HG03469 (cell line): ENCODE measurements around the gene CCDC194.

Experiments
- ATAC-seq: cut with Tn5 transposase; IDR thresholded peaks from one replicate; pipeline ENCODE4 v1.9.1; 2021; ENCODE audit warnings: mild to moderate bottlenecking, moderate library complexity, moderate number of reproducible peaks; ENCODE audit not compliant: unreplicated experiment

The CCDC194 gene

DNA sequence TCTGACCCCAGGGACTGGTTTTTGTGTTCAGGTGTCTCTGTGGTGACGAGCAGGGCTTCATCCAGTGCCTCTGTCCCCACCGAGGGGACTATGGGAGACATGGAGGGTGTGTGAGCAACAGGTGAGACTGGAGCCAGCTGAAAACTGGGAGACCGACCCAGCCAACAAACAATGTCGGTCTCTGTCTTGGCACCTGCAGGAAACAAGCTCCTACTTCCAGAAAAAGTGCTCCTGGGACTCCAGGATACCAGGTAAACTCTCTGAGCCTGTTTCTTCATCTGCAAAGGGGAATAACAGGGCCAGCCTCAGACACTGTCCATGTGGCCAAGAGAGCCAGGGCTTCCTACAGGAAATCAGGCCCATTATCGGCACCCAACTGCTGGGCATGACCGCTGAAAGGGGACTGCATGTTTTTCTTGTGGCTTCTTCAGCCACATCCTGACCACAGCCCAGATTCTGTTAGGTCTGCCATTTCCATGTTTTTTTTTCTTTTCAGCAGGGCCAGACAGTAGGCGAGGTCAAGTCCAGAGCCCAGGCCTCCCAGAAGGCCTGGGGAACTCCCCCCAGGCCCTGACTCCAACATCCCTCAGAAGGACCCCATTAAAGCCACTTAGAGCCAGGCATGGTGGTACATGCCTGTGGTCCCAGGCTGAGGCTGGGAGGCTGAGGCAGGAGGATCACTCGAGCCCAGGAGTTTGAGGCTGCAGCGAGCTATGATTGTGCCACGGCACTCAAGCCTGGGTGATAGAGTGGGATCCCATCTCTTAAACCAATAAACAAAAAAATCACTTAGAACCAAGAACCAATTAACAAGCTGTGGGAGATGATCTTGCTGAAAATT lies 12.3 kb upstream of the CCDC194 start:
- ATAC-seq: peak; percentile 18

DNA sequence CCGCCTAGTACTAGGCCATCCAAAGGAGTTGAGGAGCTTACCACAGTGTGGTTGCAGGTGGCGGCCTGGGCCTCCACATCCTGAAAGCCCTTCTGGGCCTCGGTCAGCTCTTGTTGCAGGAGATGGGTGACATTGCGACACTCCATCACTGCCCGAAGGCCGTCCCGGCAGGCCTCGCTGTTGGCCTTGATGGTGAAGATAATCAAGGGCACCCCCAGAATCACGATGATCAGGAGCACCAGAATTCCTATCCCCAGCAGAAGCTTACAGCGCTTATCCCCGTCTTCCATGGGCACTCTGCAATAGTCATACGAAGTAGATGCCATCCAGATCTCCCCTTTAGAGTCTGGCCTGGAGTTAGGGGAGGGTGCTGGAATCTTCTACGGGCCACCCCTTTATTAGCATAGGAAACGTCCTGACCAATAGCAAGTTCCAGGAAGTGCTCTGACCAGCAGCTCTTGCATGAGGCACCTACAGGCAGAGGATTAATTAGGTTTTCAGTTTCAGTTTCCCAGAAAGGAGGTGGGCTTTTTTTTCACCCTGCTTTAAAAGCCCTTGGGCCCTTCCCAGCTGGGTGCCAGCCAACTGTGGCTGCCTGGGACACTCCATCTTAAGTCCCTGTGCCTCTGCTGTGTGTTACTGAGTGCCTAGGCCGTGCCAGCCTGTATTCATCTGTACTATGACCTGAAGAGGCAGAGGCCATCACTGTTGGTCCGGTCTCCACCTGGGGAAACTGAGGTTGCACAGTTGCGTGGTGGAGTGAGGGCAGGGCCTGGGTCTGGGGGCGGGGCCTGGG lies 11.5 kb upstream of the CCDC194 start, which contains the start of gene BST2:
Gene BST2, minus strand, starts transcription at position 381 of the 796 bp plus-strand sequence. Its CDS starts 55 bp downstream, at position 326.
- ATAC-seq: peak; percentile 67

DNA sequence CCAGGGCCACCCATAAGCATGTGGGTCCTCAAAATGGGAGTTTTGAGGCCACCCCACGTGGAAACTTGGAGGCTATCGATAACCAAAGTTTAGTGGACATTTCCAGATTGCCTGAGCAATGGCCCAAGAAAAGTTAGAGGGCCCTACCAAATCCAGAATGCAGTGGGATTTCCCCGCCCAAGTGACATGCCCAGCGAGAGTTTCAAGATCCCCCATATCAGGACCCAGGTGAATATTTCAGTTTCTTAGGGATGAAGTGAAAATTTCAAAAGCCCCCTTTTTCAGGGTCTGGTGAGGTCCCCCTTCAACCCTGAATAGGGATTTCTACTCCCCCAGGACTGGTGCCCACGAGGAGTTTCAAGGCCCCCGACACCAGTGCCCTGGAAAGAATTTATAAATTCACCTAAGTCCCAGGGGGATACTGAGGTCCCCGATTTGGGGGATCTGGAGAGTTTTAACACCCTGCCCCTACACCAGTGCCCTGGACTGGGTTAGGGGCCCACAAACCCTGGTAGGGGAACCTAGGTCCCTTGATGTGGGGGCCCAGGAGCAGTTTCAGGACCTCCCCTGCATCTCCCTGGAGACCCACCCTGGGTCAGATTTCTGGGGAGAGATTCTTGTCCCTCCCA lies 10.7 kb upstream of the CCDC194 start:
- ATAC-seq: no peak

DNA sequence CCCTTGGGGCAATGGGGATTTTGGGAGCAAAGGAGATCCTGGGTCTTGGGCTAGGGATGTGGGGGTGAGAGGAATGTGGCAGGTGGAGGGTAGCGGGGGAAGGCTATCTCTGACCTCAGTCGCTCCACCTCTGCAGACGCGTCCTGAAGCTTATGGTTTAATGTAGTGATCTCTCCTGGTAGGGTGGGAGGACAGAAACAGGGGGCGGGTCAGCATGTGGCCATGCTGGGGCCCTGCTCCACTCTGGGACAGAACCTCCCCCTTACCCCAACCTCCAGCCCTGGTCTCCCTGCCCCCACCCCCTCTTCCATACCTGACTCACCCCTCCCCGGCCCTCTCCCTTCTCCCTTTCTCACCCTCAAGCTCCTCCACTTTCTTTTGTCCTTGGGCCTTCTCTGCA lies 10.0 kb upstream of the CCDC194 start:
- ATAC-seq: no peak

DNA sequence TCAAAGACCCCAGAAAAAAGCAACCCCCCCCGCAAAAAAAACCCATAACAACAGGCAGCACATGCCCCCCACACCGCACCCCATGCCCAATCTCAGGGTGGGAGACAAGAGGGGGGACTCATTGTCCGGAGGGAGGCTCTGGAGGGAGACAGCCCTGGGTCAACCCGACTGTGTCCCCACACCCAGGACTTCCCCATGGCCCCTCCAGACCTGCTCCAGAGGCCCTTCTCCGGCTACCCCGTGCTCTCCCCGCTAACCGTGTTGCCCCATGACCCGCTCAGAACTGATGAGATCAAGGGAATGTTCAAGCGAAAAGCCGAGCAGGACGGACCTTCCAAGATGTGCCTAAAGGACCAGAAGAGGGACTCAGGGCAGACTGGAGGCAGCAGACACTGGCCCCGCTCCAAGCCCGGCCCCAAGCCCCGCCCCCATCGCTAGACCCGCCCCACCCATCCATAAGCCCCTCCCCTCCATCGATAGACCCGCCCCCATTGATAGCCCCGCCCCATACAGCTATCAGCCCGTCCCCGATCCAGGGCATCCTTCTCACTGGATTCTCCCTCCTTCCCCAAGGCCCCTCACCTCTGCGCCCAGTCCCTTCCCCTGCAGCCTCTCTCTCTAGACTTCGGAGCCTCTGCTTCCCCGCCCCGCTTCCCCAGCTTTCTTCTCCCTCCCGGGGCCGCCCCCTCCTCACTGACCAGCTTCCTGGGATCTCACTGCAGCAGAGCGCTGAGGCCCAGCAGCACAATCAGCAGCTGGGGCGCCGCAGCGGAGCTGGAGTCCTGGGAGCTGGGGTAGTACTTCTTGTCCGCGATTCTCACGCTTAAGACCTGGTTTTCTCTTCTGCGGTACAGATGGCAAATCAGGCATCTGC lies 9.2 kb upstream of the CCDC194 start:
- no peak for ATAC-seq

DNA sequence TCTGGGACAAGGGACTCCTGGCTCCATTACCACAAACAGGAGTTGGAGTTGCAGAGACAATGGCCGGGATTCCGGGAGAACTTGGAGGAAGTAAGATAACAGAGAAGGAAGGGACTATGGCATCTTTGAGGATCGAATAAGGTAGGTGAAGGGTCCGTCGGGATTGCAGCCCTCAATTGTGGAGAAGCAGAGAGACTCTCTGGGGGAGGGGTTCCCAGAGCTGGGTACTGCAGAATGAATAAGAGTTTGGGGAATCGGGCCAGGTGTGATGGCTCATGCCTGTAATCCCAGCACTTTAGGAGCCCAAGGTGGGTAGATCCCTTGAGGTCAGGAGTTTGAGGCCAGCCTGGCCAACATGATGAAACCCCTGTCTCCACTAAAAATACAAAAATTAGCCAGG lies 7.6 kb upstream of the CCDC194 start:
- ATAC-seq: no peak

DNA sequence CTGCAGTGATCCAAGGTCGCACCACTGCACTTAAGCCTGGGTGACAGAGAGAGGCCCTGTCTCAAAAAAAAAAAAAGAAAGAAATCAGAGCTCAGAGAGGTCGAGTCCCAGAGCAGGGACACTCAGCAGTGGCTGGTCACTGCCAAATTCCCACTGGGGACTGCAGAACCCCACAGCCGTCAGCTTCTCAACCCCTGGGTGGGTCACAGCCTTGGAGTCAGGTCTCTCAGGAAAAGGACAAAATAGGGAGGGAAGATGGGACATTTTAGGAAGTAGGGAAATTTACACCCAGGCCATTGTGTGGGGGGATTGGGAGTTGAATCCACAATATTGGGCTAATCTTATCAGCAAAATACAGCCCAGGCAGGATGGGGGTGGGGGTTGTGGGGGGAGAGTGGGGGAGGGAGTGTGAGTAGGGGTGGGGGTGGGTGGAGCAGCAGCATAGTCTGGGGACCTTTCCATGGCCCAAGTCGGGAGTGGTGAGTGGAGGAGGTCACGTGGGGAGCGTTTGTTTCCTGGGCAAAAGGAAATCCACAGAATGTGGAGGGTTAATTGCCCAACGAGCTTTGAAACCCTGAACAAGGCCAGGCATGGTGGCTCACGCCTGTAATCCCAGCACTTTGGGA lies 5.0 kb upstream of the CCDC194 start:
- no peak for ATAC-seq

DNA sequence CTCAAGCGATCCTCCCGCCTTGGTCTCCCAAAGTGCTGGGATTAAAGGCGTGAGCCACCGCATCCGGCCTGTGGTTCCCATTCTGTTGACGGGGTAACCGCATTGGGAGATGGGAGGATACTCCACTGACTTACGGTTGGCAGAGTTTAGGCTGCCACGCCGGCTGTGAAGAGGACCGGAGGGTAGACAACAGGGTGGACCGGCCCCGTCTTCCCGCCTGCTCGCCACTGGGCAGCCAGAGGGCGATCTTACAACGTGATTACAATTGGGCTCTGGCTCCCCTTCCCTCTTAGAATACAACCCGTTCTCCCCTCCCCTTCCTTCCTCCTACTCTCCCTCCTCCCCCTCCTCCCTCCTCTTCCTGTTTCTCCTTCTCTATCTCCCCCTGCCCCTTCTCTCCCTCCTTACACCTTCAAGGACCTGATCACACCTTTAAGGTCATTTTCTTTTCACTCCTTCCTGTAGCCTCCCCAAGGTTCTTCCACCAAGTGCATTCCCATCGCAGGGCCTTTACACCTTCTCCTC lies 957 bp upstream of the CCDC194 start:
- no peak for ATAC-seq

DNA sequence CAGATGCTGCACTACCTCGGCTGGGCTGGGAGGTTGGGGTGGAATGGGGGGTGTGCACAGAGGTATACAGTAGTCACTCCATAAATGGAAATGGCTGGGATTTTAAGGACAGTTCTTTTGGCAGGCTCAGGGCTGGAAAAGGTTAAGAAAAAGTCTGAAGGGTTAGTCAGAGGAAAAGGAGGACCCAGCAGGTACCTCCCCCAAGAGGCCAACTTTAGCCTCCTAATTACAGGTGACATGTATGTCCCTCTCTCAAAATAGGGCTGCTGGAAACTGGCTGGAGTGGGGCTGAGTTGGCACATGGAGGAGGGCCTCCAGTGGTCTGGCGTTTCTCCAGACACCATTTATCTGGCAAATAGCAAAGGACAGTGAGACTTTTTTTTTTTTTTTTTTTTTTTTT lies 994 bp downstream of the CCDC194 start:
- ATAC-seq: no peak

DNA sequence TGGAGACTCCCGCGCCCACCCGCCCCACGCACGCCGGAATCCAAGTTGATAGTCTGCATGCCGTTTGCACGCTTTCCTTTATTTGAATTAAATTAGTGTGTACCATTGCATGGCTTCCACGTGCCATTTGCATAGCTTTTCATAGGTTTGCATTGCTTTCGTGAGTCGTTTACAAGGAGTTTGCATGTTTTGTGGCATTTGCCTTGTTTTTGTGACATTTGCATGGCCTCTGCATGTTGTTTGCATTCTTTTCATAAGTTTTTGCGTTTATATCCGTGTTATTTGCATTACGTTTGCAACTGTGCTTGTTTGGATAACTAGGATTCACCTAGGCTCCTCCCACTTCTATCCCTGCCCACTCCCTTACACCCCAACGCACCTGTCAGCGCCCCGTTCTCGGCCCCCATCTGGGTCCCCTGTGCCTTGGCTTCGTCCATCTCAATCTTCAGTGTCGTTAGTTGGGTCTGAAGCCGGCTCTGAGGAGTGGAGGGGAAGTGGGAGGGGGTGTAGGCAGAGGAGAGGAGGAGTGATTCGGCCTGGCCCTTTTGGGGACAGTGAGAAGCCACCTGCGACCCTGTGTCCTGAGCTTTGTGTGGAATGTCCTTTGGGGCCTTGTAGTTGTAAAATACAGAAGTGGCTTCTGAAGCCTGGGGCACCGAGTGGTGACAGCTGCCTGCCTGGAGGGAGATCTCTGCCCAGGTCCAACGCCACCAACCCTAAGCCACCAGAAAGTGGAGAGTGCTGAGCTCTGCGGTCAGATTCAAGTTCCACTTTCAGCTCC lies 2.4 kb downstream of the CCDC194 start:
- no peak for ATAC-seq

DNA sequence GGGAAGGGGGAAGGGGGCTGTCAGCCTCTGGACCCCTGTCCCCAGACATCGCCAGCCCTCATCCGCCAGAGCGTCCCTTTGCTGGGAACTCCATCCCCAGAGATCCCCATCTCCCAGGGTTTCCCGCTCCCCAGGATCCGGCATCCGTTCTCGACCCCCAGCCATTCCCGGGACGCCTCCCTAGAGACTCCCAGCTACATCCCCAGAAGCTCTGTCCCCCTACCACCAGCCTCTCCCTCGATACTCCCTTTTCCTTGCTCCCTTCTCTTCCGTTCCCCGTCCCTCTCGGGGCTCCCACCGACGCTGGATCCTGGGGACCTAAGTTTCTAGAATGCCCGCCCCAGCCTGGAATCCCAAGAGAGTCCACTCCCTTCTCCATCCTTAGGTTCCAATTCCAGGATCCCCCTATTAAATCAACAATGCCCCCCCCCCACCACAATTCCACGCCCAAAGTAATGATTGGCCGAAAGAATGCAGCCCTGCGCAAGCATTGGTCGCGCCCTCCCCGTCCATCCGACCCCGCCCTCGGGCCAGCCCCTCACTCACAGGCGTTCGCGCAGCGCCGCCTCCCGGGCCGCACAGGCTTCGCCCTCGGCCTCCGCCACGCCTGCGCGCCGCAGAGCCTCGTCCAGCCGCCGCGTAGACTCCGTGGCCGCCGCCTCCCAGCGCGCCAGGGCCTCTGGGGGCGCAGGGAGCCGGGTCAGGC lies 3.2 kb downstream of the CCDC194 start:
- ATAC-seq: peak; percentile 52

DNA sequence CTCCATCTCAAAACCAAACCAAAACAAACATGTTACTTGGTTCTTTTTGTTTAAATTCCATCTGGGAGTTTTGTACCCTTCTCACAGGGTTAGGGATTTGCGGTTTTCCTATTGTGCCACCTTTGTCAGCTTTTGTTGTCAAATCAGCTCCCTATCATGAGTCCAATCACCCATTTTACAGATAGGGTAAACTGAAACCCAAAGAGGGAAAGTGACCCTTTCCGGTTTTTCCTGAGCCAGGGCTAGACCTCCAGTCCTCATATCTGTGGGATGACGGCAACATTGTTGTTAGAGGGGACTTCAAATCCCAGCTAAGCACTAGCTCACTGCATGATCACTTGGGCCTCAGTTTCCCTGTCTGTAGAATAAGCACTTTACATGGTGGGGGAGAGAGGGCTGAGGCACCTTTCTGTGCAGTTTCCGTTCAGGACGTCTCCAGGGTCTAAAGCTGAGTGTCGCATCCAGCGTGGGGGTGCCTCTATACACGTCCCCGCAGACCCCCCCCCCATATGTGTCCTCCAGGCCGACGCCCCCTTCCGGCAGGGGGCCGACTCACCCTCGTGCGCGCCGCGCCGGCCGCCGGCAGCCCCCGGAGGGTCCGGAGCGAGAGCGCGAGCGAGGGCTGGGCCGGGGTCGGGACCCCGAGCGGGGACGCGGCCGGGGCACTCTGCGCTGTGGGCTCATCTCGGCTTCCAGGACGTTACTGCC lies 3.9 kb downstream of the CCDC194 start:
- no peak for ATAC-seq

DNA sequence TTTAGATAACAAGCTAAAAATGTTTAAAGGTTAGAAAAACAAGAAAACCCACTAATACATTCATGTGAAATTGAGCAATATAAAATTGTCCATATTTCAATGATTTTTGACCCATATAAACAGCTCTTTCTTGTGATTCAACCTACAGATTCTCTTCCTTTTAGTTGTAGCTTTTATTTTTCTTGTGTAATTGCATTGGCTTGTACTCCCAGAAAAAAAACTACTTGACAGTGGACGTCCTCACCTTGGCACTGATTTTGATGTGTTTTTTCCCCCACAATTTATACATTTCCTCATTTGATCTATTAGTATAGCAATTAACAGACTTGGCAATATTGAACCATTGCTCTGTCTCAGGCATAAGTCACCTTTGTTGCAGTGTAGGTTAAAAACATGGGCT lies 4.7 kb downstream of the CCDC194 start:
- ATAC-seq: no peak

DNA sequence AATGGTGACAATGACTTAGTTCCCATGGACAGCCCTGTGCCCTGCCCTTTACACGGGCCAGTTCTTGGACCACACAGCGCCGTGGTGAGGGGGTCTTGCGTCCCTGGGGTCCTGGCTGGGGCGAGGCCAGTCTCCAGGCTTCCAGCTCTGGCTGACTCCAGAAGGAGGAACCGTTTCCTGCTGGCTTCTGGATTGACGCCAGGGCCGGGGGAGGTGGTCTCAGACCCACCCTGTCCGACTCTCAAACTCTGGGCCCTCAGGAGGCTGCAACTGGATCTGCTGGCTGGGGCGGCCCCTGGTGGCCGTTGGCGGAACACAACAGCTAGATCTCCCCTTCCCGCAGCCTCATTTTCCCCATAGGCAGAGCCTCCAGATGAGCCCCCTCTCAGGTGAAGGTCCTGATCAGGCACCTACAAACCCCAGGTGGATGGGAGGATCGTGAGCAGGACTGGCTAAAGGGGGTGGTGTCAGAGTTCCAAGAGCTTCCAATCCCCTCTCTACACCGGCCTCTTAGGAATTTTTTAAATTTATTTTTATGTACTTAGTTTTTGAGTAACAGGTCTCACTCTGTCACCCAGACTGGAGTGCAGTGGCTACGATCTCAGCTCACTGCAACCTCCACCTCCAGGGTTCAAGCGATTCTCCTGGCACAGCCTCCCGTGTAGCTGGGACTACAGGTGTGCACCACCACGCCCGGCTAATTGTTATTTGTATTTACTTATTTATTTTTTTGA lies 8.0 kb downstream of the CCDC194 start:
- no peak for ATAC-seq

DNA sequence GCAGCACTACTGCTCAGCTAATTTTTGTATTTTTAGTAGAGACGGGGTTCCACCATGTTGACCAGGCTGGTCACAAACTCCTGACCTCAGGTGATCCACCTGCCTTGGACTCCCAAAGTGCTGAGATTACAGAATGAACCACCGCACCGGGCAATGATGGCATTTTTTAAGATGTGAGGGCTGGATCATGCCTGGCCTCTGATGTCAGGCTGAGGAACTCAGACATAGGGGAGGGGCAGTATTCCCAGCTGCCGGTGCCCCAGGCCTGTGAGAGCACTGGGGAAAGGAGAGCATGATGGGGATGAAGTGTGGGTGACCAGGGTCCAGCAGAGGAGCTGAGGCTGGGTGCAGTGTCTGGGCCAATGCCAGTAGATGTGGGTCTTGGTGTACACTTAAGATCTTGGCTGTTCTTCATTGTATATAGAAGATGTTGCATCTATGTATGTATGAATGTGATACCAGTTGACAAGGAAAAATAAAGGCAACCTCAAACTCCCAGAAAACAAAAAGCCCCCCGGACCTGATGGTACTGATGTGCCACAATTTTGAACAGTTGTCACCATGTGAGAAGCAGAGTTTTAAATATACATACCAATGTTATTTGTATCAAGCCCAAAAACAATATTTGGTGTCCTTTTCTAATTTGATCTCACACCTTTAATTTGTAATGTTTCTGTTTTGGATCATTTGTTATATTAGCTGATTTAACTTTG lies 13.4 kb downstream of the CCDC194 start:
- ATAC-seq: no peak

DNA sequence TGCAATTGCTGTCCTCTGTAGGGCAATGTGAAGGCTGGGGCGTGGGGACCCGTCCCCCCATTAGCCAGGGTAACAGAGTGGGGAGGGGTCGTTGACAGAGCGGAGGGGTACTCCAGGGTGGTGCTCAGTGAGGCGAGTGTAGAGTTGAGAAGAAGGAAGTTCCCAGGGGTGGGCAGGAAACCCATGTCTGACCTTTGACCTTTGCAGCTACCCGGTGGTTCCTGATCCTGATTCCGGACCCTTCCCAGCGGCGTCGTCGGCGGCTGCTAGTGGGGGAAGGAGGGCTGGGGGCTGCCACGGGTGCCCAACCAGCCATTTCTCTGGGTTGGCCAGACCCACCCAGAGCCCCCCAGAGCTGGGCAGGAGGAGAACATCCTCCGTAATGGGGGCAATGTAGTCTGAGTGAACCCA lies 14.8 kb downstream of the CCDC194 start:
- no peak for ATAC-seq

DNA sequence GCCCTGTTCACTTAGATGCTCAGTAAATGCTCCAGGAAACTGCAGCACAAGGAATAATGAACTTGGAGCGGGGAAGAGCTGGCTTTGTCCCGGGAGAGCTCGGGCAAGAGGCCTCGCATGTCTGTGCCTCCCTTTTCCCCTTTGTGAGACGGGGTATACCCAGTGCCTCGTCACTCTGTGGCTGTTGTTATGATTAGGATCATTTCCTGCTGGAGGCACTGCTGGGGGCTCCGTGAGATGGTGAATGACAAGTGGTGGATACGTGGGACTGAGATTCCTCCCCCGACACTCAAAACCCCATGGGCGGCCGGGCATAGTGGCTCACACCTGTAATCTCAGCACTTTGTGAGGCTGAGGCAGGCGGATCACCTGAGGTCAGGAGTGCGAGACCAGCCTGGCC lies 15.7 kb downstream of the CCDC194 start:
- no peak for ATAC-seq
